B cell (primary cell): ENCODE data around the gene LPCAT1. TPM values are rescaled to one million over a fixed set of nuclear protein-coding genes. Genes with fewer than 3 reads are reported as not detected.

Experiments
- ATAC-seq: fragments of 200-7000 bp; cut with Tn5 transposase; one replicate; pipeline ENCODE4 v1.10.0; 2021; ENCODE audit warnings: low read depth, mild to moderate bottlenecking, moderate number of reproducible peaks, moderate library complexity
- CTCF ChIA-PET: fragments of 350-600 bp; sonication (Branson Sonifier 250); formaldehyde crosslinking; loops from one replicate; lab custom pipeline; 2021; ENCODE audit warnings: antibody characterized with exemption, inconsistent platforms; lab: Charles Lee
- POLR2A ChIA-PET: fragments of 350-600 bp; sonication (Branson Sonifier 250); formaldehyde crosslinking; loops from one replicate; lab custom pipeline; 2021; ENCODE audit warnings: antibody characterized with exemption; lab: Charles Lee
- DNase-seq: peaks from one replicate; pipeline ENCODE4 v3.0.0; 2013
- H2AFZ ChIP-seq: 2 replicates; pipeline ENCODE4 v1.6.1; 2012; ENCODE audit warnings: mild to moderate bottlenecking, low read depth, low read length; ENCODE audit not compliant: insufficient read depth, poor library complexity, severe bottlenecking
- H3K27ac ChIP-seq, 2 donors: 1 replicate in 1 of 2; 2 replicates in 1 of 2; pipeline ENCODE4 v1.5.1; 2012 to 2013; ENCODE audit warnings: low read length in 2 of 2, mild to moderate bottlenecking in 2 of 2, moderate library complexity in 1 of 2
- H3K27me3 ChIP-seq, 4 experiments: fragments of 200-600 bp in 1 of 4; sonication (generic) in 1 of 4; replicated peaks in 1 of 4; 1 replicate in 2 of 4; 2 replicates in 2 of 4; pipeline versions ENCODE4 v1.6.1 to v1.7.0; 2013 to 2016; ENCODE audit warnings: low read length in 3 of 4, mild to moderate bottlenecking in 2 of 4, mixed read lengths in 1 of 4, moderate library complexity in 1 of 4; ENCODE audit not compliant: insufficient read depth in 4 of 4, control insufficient read depth in 3 of 4; ENCODE audit errors: control extremely low read depth in 1 of 4
- H3K36me3 ChIP-seq, 2 experiments: replicated peaks in 1 of 2; 1 replicate in 1 of 2; 2 replicates in 1 of 2; pipeline versions ENCODE4 v1.6.1 to v1.7.1; 2013; ENCODE audit warnings: low read length in 1 of 2; ENCODE audit not compliant: insufficient read depth in 2 of 2, control insufficient read depth in 1 of 2; ENCODE audit errors: control extremely low read depth in 1 of 2, extremely low read depth in 1 of 2
- H3K4me1 ChIP-seq, 2 donors: fragments of 200-600 bp in 1 of 2; sonication (generic) in 1 of 2; 1 replicate in 1 of 2; 2 replicates in 1 of 2; pipeline versions ENCODE4 v1.5.1 to v1.6.1; 2013 to 2017; ENCODE audit warnings: low read length in 2 of 2; ENCODE audit not compliant: control insufficient read depth in 2 of 2, insufficient read depth in 2 of 2
- H3K4me2 ChIP-seq: replicated peaks from 2 replicates; pipeline ENCODE3; 2012; ENCODE audit warnings: mild to moderate bottlenecking, low read depth, low read length; ENCODE audit not compliant: poor library complexity, severe bottlenecking
- H3K4me3 ChIP-seq, 5 experiments: fragments of 200-600 bp in 1 of 5; sonication (generic) in 1 of 5; 1 replicate in 3 of 5; 2 replicates in 2 of 5; pipeline versions ENCODE4 v1.5.1 to v1.7.0; 2011 to 2016; ENCODE audit warnings: low read length in 4 of 5, mild to moderate bottlenecking in 4 of 5, low read depth in 2 of 5, control low read depth in 1 of 5, moderate library complexity in 1 of 5; ENCODE audit not compliant: insufficient read depth in 1 of 5; ENCODE audit errors: control extremely low read depth in 1 of 5, extremely low read depth in 1 of 5
- H3K79me2 ChIP-seq: fragments of 200-600 bp; sonication (generic); one replicate; pipeline ENCODE4 v1.6.0; 2016; ENCODE audit warnings: low read length; ENCODE audit not compliant: control insufficient read depth, insufficient read depth
- H3K9ac ChIP-seq: fragments of 200-600 bp; sonication (generic); 2 replicates; pipeline ENCODE4 v1.6.1; 2017; ENCODE audit warnings: mild to moderate bottlenecking, low read length, moderate library complexity
- H3K9me3 ChIP-seq, 3 donors: one replicate each; pipeline versions ENCODE4 v1.6.1 to v1.7.1; 2013; ENCODE audit warnings: low read length in 2 of 3; ENCODE audit not compliant: control insufficient read depth in 2 of 3, insufficient read depth in 1 of 3; ENCODE audit errors: control extremely low read depth in 1 of 3
- H4K20me1 ChIP-seq: 2 replicates; pipeline ENCODE4 v1.6.0; 2012; ENCODE audit warnings: mild to moderate bottlenecking, low read length; ENCODE audit not compliant: insufficient read depth, control insufficient read depth, poor library complexity, severe bottlenecking
- H3K27ac Mint-ChIP-seq: one replicate; pipeline ENCODE4 v1.8.0; 2021; ENCODE audit warnings: mixed read lengths
- H3K27me3 Mint-ChIP-seq: one replicate; pipeline ENCODE4 v1.8.0; 2021; ENCODE audit warnings: mixed read lengths
- H3K4me1 Mint-ChIP-seq: one replicate; pipeline ENCODE4 v1.8.0; 2021; ENCODE audit warnings: mixed read lengths
- H3K4me3 Mint-ChIP-seq: one replicate; pipeline ENCODE4 v1.8.0; 2021; ENCODE audit warnings: mixed read lengths
- H3K9me3 Mint-ChIP-seq: one replicate; pipeline ENCODE4 v1.8.0; 2022; ENCODE audit warnings: mixed read lengths; ENCODE audit not compliant: insufficient read depth
- EZH2 ChIP-seq: IDR thresholded peaks from 2 replicates; pipeline ENCODE4 v1.6.1; 2012; ENCODE audit warnings: borderline replicate concordance, low read depth, mild to moderate bottlenecking, moderate library complexity, low read length; ENCODE audit not compliant: insufficient read depth, poor library complexity, severe bottlenecking
- WGBS: methylation state at CpG from one replicate; pipeline ENCODE4 v1.1.5; 2013; ENCODE audit warnings: missing lambda C conversion rate; ENCODE audit not compliant: insufficient coverage; 5-methylcytosine and 5-hydroxymethylcytosine counted together
- intact Hi-C: fragments of 100-400 bp; cut with micrococcal nuclease; formaldehyde crosslinking; loops from one replicate; pipeline ENCODE4 v1.10.0; 2022
- polyA plus RNA-seq: library from polyadenylated mRNA; depleted of rRNA; stranded (reverse); fragments of >200 nt; gene quantifications from 2 replicates; pipeline ENCODE4 v1.2.3, GENCODE V29; 2012
- total RNA-seq, 2 donors: library from RNA; stranded (reverse); fragments of 120-200 nt in 1 of 2; gene quantifications; 1 replicate in 1 of 2; 2 replicates in 1 of 2; pipeline versions ENCODE4 v1.2.3 to v1.2.4, GENCODE V29; 2013 to 2022
- TF ChIP-seq, protein P1 (sequence below): fragments of 200-600 bp; IDR thresholded peaks from one replicate; pipeline ENCODE4 v1.8.0; 2022; ENCODE audit warnings: antibody characterized with exemption, mild to moderate bottlenecking

Gene LPCAT1
- total and polyA plus RNA-seq, 2 donors (not counting 1 experiment from before 2014, with no cell fraction given): 94.8 to 159 TPM

DNA sequence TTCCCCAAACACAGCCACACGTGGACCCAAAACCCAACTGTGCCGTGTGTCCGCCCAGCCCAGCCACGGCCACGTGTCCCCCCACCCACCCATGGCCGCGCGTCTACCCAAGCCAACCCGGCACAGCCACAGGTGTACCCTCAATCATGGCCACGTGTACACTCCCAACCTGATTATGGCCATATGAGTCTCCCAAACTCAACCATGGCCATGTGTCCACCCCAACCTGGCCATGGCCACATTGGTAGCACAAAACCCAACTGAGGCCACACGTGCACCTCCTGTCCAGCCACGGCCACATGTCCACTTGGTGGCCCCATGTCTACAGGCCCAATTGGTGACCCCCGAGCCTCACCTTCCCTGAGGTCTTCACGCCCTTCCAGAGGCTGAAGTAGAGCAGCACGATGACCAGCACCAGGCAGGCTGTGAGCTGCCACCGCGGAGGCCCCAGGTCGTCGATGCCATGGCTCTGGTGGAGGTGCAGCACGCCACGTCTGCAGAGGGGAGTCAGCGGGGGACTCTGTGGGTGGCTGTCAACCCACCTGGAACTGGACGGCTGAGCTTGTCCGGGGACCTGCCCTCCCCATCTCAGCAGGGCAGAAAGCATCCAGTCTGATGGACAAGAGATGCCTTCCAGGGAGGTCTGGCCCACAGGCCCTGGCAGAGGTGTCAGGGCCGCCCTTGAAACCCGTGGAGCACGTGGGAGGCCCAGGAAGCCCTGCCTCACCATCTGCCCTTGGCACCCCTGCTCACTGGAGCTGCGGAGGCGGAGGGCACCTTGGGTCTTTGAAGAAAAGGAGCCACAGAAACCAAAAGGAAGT lies 102.0 kb downstream of the LPCAT1 start:
- Histone ChIP-seq H3K4me2 (no peak overlapping the region), H3K9me3 (peaks cover 0 to 23% (median under 1%) of the 10 kb centered on the region in 3 donors), H3K79me2 (no peaks in the 10 kb centered on the region), H2AFZ (no peak overlapping the region), H3K9ac (no peak overlapping the region), H3K4me3 (no peak overlapping the region), H3K27me3 (peaks cover 0 to 5% (median 0%) of the 10 kb centered on the region in 4 experiments), H4K20me1 (no peaks in the 10 kb centered on the region), H3K4me1 (no peaks in the 10 kb centered on the region), H3K27ac (no peak overlapping the region), H3K36me3 (no peaks in the 10 kb centered on the region)
- Mint-ChIP-seq H3K9me3 (peaks cover 5% of the 10 kb centered on the region), H3K4me1 (no peaks in the 10 kb centered on the region), H3K4me3 (no peak overlapping the region), H3K27me3 (peaks cover 6% of the 10 kb centered on the region), H3K27ac (no peak overlapping the region)
- WGBS: 88% methylated on average over 28 of the region's 29 CpGs
- ATAC-seq (no peak), DNase-seq (no peak)
- ChIA-PET POLR2A (no interaction called here), CTCF (no interaction called here)
- intact Hi-C loops: no loop called here
- TF ChIP-seq, protein P1, sequence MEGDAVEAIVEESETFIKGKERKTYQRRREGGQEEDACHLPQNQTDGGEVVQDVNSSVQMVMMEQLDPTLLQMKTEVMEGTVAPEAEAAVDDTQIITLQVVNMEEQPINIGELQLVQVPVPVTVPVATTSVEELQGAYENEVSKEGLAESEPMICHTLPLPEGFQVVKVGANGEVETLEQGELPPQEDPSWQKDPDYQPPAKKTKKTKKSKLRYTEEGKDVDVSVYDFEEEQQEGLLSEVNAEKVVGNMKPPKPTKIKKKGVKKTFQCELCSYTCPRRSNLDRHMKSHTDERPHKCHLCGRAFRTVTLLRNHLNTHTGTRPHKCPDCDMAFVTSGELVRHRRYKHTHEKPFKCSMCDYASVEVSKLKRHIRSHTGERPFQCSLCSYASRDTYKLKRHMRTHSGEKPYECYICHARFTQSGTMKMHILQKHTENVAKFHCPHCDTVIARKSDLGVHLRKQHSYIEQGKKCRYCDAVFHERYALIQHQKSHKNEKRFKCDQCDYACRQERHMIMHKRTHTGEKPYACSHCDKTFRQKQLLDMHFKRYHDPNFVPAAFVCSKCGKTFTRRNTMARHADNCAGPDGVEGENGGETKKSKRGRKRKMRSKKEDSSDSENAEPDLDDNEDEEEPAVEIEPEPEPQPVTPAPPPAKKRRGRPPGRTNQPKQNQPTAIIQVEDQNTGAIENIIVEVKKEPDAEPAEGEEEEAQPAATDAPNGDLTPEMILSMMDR: no peak
- TF ChIP-seq EZH2: no peak
